PC-9 (cell line): ENCODE data around the gene SCUBE2.

ENCODE experiments used
- CTCF ChIP-seq: fragments of 200-600 bp; sonication (generic); conservative IDR thresholded peaks from 2 replicates; pipeline ENCODE4 v1.6.1; 2017; ENCODE audit warnings: mixed run types, antibody characterized with exemption, mild to moderate bottlenecking, moderate library complexity
- EZH2 ChIP-seq: fragments of 200-600 bp; sonication (generic); IDR thresholded peaks from 2 replicates; pipeline ENCODE4 v1.8.0; 2017; ENCODE audit warnings: antibody characterized with exemption, low read depth

- TF ChIP-seq CTCF (no peak), EZH2 (no peak)
Observed at GRCh38 chr11:9076046-9076445, 15.4 kb downstream of the SCUBE2 start.
